PC-9 (cell line): Measurements from ENCODE around the gene VEPH1. TPM values are rescaled to one million over a fixed set of nuclear protein-coding genes. Genes with fewer than 3 reads are reported as not detected.
A peak's percentile ranks its signal among the peaks of the same experiment; 100 is the strongest.

Source experiments
- BruUV-seq: library from RNA; stranded (reverse); fragments of 400-500 nt; replicated peaks from 2 replicates; lab custom pipeline; 2021; lab: Mats Ljungman, UMichigan
- CTCF ChIA-PET: fragments of 300-600 bp; sonication (Branson Sonifier 250); formaldehyde crosslinking; loops from one replicate; lab custom pipeline; 2022; ENCODE audit warnings: antibody characterized with exemption; lab: Charles Lee
- POLR2A ChIA-PET: fragments of 300-600 bp; sonication (Branson Sonifier 250); formaldehyde crosslinking; loops from one replicate; lab custom pipeline; 2022; ENCODE audit warnings: antibody characterized with exemption; ENCODE audit not compliant: unreplicated experiment; lab: Charles Lee
- DNase-seq, 2 experiments: peaks; one replicate each; pipeline versions ENCODE4 v3.0.0 to v3.0.0-alpha.2; 2015 to 2022; ENCODE audit warnings: mixed read lengths in 1 of 2
- H2AFZ ChIP-seq: fragments of 200-600 bp; sonication (generic); 2 replicates; pipeline ENCODE4 v1.8.1; 2017; ENCODE audit warnings: antibody characterized with exemption
- H3F3A ChIP-seq: fragments of 200-600 bp; sonication (generic); 2 replicates; pipeline ENCODE4 v1.8.1; 2017; ENCODE audit warnings: antibody characterized with exemption, mild to moderate bottlenecking, low read depth; ENCODE audit not compliant: insufficient read depth
- H3K27ac ChIP-seq: fragments of 200-600 bp; sonication (generic); 2 replicates; pipeline ENCODE4 v1.6.1; 2016; ENCODE audit warnings: mixed run types
- H3K27me3 ChIP-seq: fragments of 200-600 bp; sonication (generic); 2 replicates; pipeline ENCODE4 v1.6.1; 2016; ENCODE audit warnings: low read depth, mixed run types; ENCODE audit not compliant: insufficient read depth
- H3K36me3 ChIP-seq: fragments of 200-600 bp; sonication (generic); 2 replicates; pipeline ENCODE4 v1.6.1; 2016; ENCODE audit warnings: low read depth, mixed run types
- H3K4me1 ChIP-seq: fragments of 200-600 bp; sonication (generic); replicated peaks from 2 replicates; pipeline ENCODE4 v1.6.1; 2016; ENCODE audit warnings: mixed run types; ENCODE audit not compliant: insufficient read depth
- H3K4me2 ChIP-seq: fragments of 200-600 bp; sonication (generic); 2 replicates; pipeline ENCODE4 v1.6.1; 2017; ENCODE audit warnings: mixed run types
- H3K4me3 ChIP-seq: fragments of 200-600 bp; sonication (generic); 2 replicates; pipeline ENCODE4 v1.6.1; 2016; ENCODE audit warnings: mixed run types
- H3K79me2 ChIP-seq: fragments of 200-600 bp; sonication (generic); 2 replicates; pipeline ENCODE4 v1.6.1; 2017; ENCODE audit warnings: low read depth, mixed run types
- H3K9me2 ChIP-seq: fragments of 200-600 bp; sonication (generic); 2 replicates; pipeline ENCODE4 v1.8.1; 2017; ENCODE audit warnings: mild to moderate bottlenecking; ENCODE audit not compliant: insufficient read depth
- H3K9me3 ChIP-seq: fragments of 200-600 bp; sonication (generic); 2 replicates; pipeline ENCODE4 v1.8.1; 2016; ENCODE audit warnings: low read depth; ENCODE audit not compliant: insufficient read depth
- H4K20me1 ChIP-seq: fragments of 200-600 bp; sonication (generic); 2 replicates; pipeline ENCODE4 v1.8.1; 2017; ENCODE audit not compliant: insufficient read depth
- EZH2 ChIP-seq: fragments of 200-600 bp; sonication (generic); IDR thresholded peaks from 2 replicates; pipeline ENCODE4 v1.8.0; 2017; ENCODE audit warnings: antibody characterized with exemption, low read depth
- intact Hi-C: fragments of 100-400 bp; cut with micrococcal nuclease; formaldehyde crosslinking; loops from one replicate; pipeline ENCODE4 v1.10.0; 2022; ENCODE audit not compliant: unreplicated experiment
- total RNA-seq: library from RNA; stranded (reverse); gene quantifications from 2 replicates; pipeline ENCODE4 v1.2.3, GENCODE V29; 2021
- TF ChIP-seq, protein P1 (sequence below): fragments of 200-600 bp; sonication (generic); conservative IDR thresholded peaks from 2 replicates; pipeline ENCODE4 v1.6.1; 2017; ENCODE audit warnings: mixed run types, antibody characterized with exemption, mild to moderate bottlenecking, moderate library complexity

VEPH1 gene
- total RNA-seq, 1 experiment from 2014 or later, result 4.0 TPM

DNA sequence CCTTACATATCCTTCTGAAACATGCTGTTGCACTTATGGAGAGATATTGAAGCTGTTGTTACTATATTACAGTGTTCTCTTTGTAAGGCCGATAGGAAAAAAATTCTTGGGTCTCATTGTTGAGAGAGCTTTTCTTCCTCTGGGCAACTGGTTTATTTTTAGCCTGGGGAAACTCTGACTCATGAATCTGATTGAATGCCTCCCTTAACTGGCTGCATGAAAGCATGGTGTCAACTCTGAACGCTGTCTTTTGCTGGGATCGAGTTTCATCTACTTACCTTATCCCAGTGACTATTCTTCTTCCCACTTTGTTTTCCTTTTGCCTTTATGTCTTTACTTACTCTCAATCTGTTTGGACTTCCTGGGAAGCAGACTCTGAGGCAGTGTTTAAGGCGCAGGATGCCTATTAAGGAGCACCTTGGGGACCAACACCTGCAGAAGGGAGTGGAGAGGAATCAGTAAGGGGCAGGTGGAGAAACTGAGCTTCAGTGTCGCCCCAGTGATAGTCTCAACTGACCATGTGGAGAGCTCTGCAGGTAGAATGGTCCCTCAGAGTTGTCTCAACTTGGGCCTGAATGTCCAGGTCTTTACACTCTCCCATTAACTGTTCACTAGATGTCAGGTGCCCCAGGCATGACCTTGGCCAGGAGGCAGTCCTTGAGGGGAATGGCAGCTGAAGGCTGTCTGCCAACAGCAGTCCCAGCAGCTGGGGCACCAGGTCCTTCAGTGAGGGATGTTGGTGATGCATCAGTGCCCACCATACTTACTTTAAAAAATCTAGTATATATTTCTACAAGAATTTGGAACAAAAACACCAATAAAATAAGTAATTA is 254.4 kb downstream of the VEPH1 start:
- Histone ChIP-seq H3K79me2 (no peaks in the 10 kb centered on the region), H3K9me2 (no peaks in the 10 kb centered on the region), H3K4me1 (peaks cover 25% of the 10 kb centered on the region), H3K9me3 (no peaks in the 10 kb centered on the region), H3K27me3 (no peaks in the 10 kb centered on the region), H4K20me1 (no peaks in the 10 kb centered on the region), H2AFZ (peak overlapping the region; percentile 64; the same call in 1 of the 2 replicates), H3F3A (peaks cover 13% of the 10 kb centered on the region), H3K4me2 (peak overlapping the region; percentile 62), H3K36me3 (no peaks in the 10 kb centered on the region), H3K27ac (peak overlapping the region; percentile 71), H3K4me3 (no peak overlapping the region)
- CTCF ChIA-PET, result interaction anchor here (0.9 kb wide), 1 partner anchor 284 kb away, joined by 4 read pairs; no protein-coding TSS in a partner anchor
- no TSS peak for BruUV-seq
- peak; percentile 54 to 84 for DNase-seq
- intact Hi-C loops, result no loop called here
- TF ChIP-seq, protein P1, sequence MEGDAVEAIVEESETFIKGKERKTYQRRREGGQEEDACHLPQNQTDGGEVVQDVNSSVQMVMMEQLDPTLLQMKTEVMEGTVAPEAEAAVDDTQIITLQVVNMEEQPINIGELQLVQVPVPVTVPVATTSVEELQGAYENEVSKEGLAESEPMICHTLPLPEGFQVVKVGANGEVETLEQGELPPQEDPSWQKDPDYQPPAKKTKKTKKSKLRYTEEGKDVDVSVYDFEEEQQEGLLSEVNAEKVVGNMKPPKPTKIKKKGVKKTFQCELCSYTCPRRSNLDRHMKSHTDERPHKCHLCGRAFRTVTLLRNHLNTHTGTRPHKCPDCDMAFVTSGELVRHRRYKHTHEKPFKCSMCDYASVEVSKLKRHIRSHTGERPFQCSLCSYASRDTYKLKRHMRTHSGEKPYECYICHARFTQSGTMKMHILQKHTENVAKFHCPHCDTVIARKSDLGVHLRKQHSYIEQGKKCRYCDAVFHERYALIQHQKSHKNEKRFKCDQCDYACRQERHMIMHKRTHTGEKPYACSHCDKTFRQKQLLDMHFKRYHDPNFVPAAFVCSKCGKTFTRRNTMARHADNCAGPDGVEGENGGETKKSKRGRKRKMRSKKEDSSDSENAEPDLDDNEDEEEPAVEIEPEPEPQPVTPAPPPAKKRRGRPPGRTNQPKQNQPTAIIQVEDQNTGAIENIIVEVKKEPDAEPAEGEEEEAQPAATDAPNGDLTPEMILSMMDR, result no peak
- no peak for TF ChIP-seq EZH2
- POLR2A ChIA-PET, result interaction anchor here (0.6 to 0.7 kb wide), 4 partner anchors 73 to 1920 kb away, joined by 3 to 4 read pairs (median 3); no protein-coding TSS in a partner anchor

DNA sequence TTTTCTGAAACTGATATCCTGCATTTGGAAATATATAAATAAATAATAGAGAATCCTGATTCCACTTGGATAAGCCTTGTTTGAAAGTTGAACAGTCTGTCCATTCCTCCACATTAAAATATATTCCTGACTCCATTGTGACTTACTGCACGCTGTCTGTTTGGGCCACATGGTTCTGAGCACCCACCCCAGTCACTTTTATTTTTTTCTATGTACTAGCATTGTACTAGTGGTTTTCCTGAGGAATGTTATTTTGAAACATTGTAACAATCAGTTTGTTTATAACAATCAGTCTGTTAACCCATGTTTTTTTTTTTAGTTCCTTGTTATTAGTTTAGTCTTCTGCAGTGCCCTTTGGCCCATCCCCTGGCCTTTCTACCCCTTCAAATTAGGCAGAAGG is 255.8 kb downstream of the VEPH1 start:
- no TSS peak for BruUV-seq
- CTCF ChIA-PET, result no interaction called here
- H3K4me3 ChIP-seq, result no peak overlapping the region
- intact Hi-C loops, result no loop called here
- H3K36me3 ChIP-seq, result no peaks in the 10 kb centered on the region
- H4K20me1 ChIP-seq, result no peaks in the 10 kb centered on the region
- no peak overlapping the region for H3K27ac ChIP-seq
- TF ChIP-seq, protein P1, result no peak
- TF ChIP-seq EZH2, result no peak
- H3K27me3 ChIP-seq, result no peaks in the 10 kb centered on the region
- H2AFZ ChIP-seq, result no peak overlapping the region; the same call in 1 of the 2 replicates
- DNase-seq, result no peak
- peak overlapping the region; percentile 62; the same call in 1 of the 2 replicates for H3K4me2 ChIP-seq
- no peaks in the 10 kb centered on the region for H3K9me3 ChIP-seq
- POLR2A ChIA-PET, result no interaction called here
- no peaks in the 10 kb centered on the region for H3K9me2 ChIP-seq
- peaks cover 13% of the 10 kb centered on the region for H3F3A ChIP-seq
- no peaks in the 10 kb centered on the region for H3K79me2 ChIP-seq
- peaks cover 25% of the 10 kb centered on the region for H3K4me1 ChIP-seq

DNA sequence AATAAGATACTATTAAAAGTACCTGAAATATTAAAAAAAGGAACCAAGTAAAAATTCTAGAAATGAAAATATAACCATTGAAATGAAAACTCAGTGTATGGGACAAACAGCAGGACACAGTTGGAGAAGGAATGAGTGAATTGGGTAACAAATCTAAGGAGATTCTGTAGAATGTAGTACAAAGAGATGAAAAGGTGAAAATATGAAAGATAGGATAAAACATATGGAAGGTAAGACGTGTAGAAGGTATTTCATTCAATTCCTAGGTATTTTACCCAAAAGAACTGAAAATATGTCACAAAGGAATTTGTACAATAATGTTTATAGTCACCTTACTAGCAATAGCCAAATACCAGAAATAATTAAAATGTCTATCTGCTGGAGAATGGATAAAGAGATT is 260.4 kb downstream of the VEPH1 start:
- Histone ChIP-seq H3K4me3 (no peak overlapping the region), H3K4me2 (no peak overlapping the region), H3K79me2 (no peaks in the 10 kb centered on the region), H3K36me3 (no peaks in the 10 kb centered on the region), H3K4me1 (peaks cover 9% of the 10 kb centered on the region), H3K9me2 (no peaks in the 10 kb centered on the region), H3K27me3 (no peaks in the 10 kb centered on the region), H4K20me1 (no peaks in the 10 kb centered on the region), H3K9me3 (no peaks in the 10 kb centered on the region), H3K27ac (no peak overlapping the region), H2AFZ (no peak overlapping the region), H3F3A (no peaks in the 10 kb centered on the region)
- ChIA-PET CTCF (no interaction called here), POLR2A (no interaction called here)
- BruUV-seq, result no TSS peak
- TF ChIP-seq, protein P1, result no peak
- TF ChIP-seq EZH2, result no peak
- no peak for DNase-seq
- intact Hi-C loops, result no loop called here
